Dermis microvascular lymphatic vessel endothelial cell (primary cell): Measurements from ENCODE around the gene TRIM44. TPM values are rescaled to one million over a fixed set of nuclear protein-coding genes. Genes with fewer than 3 reads are reported as not detected.

ENCODE experiments used
- DNase-seq, 2 donors: peaks; one replicate each; pipeline versions ENCODE4 v3.0.0 to v3.0.0-alpha.2; 2010; ENCODE audit warnings: low read depth in 2 of 2
- total RNA-seq: library from RNA; depleted of rRNA; stranded (reverse); fragments of >200 nt; gene quantifications from 2 replicates; pipeline ENCODE4 v1.2.1, GENCODE V29; 2014

TRIM44 gene
- total RNA-seq, 1 donor from 2014 or later: 10.7 TPM

GRCh38 chr11:35786188-35786587 lies 123.6 kb downstream of the TRIM44 start:
- peak in 1 of 2 donors; percentile 57 for DNase-seq

GRCh38 chr11:35787013-35787504 lies 124.5 kb downstream of the TRIM44 start:
- no peak for DNase-seq

DNA sequence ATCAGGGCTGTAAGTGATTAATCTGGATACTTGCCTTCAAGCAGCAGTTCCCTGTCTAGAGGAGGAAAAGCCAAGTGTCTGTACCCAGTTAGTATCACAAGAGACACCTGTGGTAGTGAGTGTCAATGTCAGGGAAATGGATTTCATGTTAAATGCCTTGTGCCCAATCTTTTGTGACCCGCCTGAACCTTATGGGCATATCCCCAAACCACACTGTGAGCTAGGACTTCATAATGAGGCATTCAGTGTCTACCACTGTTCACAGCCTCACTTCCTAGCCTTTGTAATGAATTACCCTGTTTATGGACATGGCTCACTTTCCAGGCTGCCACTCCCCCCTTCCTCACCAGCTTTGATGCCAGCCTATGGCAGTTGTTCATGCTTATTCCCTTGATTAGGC lies 125.1 kb downstream of the TRIM44 start:
- DNase-seq: no peak

DNA sequence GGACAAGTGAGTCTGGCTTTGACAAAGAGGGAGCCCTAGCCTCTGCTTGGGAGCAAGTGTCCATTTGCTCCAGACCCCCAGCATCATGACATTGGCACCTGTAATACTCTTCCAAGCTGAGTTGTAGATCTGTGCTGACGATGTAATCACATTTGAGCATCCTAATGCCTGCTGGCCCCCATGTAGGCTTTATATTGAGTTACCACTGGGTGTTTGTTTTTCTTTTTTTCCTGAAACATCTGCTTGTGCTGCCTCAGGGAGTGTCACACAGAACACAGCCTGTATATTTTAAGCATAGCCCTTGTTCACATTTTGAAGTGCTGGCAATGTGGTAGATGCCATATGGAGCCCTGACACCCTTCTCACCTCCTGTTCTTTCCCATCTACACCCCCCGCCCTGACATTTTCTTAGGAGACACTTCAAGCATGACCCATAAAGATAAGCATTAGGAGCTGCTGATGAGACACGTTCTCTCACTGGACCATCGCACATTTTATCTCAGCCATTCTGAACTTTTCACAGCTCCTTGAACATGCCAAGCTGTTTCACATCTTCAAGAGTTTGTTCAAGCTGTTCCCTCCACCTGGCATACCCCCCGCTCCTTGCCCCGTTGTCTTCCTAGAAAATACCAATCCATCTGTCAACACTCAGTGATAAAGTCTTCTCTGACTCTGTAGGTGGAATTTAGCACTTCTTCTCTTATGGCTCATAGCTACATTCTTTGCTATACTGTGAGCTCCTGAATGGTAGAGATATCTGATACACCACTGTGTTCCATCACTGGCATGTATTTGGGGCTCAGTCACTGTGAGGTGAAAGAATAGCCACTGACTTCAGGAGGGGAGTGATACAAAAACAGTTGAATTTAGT lies 128.7 kb downstream of the TRIM44 start:
- no peak for DNase-seq

- DNase-seq: no peak
Observed at GRCh38 chr11:35792148-35792845, 129.7 kb downstream of the TRIM44 start.

DNA sequence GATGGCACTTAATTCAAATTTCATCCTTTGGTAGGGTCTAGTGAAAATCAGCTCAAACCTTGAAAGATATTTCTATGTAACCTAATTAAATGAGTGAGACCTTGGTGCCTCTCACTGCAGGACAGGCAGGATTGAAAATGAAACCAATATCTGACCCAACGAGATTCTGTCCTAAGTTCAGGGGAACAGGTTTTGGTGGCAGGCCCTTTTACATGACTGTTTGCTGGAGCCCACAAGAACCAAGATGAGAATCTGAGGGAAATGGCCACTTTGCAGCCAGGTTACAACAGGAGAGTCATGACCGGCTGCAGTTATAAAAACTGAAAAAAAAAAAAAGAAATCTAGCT lies 130.2 kb downstream of the TRIM44 start:
- no peak for DNase-seq

GRCh38 chr11:35794333-35794732 lies 131.8 kb downstream of the TRIM44 start:
- no peak for DNase-seq

- DNase-seq: no peak
Observed at GRCh38 chr11:35794850-35795249, 132.3 kb downstream of the TRIM44 start.

DNA sequence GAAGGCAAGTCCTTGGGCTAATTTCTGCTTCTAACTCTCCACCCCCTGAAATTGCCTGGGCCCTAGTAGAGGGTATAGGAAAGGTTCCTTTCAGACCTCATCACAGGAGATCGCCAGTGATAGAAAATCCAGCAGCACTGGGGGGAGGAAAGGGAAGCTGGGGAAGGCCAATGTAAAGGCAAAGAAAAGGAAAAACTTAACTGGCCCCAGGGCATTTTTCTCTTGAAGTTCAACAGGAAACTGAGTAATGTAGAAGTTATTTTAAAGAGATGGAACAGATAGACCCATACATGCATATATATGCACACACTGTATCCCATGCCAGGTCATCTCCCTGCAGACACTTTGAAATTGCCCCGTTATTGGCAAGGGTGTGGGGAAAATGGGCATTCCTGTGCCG lies 134.0 kb downstream of the TRIM44 start:
- peak in 1 of 2 donors; percentile 64 for DNase-seq

- DNase-seq: peak in 1 of 2 donors; percentile 47
Observed at GRCh38 chr11:35798423-35798822, 135.8 kb downstream of the TRIM44 start.

- DNase-seq: no peak
Observed at GRCh38 chr11:35798983-35799382, 136.4 kb downstream of the TRIM44 start.

- no peak for DNase-seq
Observed at GRCh38 chr11:35799655-35800054, 137.1 kb downstream of the TRIM44 start.

DNA sequence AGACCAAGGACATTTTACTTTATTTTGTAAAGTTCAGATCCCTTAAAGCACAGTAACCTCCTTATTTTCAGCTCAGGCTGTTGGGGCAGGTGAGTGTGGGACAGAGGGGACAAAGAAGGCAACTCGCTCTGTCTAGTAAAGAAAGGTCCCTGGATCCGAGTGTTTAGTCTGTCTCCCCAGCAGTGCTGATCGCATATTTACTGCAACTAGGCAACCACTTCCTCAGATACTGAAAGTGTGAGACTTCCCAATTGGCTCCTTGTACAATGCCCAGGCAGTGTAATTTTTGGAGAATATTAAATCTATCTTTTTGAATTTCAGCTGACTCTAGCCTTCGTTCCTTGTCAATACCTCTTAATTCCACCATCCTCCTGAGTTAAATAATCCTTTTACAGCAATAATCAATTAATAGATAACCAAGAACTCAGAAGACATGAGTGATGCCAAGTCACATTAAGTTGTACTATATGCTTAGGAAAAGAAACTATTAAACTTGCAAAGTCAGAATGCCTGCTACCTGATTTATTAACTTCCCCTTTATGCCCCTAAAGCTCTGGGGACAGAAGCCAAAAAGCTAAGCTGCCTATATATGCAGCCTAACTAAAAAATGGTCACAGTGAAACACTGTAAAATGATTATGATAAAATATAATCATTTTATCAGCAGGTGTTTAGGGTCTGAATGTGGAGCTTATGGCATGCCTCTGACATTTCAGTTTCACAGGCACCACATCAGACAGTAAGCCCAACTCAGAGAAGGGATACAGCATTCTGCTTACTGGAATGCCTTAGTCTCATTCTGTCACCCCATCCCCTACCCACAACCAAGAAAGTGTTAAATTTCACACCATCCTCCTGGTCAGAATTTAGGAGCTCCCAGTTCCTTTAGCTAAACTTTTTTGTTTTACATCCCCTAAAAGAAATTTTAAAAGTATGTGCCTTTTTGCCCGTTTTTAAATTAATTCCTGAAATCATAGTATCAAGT lies 138.7 kb downstream of the TRIM44 start:
- DNase-seq: peak; percentile 25 to 61

DNA sequence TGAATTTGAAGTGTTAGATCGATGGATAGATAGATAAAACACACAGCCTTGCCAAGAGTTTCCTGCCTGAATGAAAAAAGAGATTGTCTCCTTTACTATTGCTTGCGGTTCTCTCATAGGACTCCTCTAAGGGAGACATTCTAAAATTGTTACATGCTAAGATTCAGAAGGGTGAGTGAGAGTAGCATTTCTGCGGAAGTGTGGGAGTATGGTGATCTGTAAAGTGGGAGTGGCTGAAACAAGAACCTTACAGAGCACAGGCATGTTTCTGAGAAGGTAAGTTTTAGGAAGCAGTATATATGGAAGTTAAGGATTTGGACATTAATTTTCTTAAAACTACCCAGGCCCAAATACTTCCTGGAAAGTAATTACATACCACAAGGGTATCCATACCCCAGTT lies 139.6 kb downstream of the TRIM44 start:
- no peak for DNase-seq

DNA sequence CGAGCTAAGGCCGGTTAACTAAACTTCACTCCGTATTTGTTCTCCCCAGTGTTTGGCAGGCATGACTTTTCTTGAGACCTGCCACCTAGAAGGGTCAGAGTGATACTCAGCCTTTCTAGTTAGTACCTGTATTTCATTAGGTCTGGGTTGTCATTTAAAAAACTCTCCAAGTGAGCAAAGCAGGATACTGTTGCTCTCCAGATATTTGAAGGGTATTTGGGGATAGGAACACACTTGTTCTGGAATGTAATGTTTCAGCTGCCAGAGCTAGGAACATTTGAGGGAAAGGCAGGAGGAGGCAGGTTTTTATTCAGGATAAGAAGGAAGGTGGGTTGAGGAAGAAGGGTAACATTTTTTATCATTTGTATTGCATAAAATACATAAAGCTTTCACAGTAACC lies 140.1 kb downstream of the TRIM44 start:
- no peak for DNase-seq

DNA sequence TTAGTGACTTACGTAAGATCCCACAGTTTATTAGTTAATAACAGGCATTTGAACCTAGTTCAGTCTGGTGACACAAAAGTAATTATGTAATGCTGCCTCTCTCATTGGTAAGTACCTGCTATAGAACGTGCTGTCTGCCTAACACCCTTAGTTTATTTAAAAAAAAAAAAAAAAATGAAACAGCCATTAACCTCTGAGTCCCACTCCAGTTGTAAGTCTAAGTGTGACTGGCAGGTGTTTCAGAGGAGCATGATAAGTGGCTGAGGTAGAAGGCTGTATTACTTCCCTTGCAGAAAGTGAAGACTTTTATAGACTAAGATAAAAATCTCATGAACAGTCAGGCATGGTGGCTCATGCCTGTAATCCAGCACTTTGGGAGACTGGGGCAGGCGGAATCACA lies 140.5 kb downstream of the TRIM44 start:
- no peak for DNase-seq

DNA sequence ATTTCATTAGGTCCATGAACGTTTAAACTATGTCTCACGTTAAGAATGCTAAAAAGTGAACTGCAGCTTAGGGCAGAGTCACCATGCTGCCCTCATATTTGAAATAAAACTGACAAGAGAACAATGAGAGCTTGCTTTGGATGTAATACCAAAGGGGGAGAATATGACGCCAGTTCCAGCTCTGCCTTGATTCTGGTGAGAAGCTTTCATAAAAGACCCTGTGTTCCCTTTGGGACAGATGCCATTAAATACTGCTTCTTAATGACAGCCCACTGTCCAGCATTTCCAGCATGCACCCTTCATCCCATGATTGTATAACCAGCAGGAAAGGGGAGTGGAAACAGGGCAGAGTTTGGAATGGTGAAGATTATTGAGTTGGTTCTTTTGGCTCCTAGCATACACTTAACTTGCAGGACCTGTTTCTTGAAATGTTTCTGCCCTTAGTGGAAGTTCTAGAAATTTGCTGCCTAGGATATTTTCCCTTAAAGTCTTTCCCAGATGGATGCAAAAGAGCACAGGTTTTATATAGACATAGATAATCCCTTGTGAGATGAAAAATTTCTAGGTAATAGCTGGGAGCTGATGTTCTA lies 142.0 kb downstream of the TRIM44 start:
- DNase-seq: no peak

- no peak for DNase-seq
Observed at GRCh38 chr11:35809561-35809960, 147.0 kb downstream of the TRIM44 start.

DNA sequence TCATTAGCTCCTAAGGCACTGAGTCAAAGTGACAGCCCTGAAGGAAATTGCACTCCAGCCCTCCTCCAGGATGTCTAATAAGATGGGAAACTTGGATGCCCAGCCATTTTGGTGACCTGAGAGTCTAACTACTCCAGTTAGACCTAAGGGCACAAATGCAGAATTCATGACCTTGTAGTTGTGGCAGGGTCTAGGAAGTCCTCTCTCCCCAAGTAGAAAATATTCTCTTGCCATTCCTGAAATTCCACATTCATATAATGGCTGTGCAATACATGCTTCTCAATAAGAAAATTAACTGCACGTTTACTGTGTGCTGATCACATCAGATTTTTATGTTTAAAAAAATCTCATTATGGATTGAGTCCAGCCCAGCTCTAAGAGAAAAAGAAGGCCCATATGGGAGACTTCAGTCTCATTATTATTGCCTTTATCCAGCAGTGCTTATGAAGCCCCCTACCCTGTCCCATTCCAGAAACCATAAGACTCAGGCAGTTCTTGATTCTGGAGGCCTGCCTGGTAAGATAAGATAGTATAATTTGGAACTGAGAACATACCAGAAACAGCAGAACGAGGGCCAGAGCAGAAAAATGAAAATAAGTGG lies 147.6 kb downstream of the TRIM44 start:
- no peak for DNase-seq

- no peak for DNase-seq
Observed at GRCh38 chr11:35811783-35812182, 149.2 kb downstream of the TRIM44 start.

GRCh38 chr11:35812828-35813227 lies 150.3 kb downstream of the TRIM44 start:
- no peak for DNase-seq
